Right lobe of liver (tissue), 6 donors: ENCODE data around the gene ZACN. TPM values are rescaled to one million over a fixed set of nuclear protein-coding genes. Genes with fewer than 3 reads are reported as not detected.

Experiments
- ATAC-seq, 4 donors: fragments of 200-7000 bp; cut with Tn5 transposase; one replicate each; pipeline ENCODE4 v1.9.1; 2020; ENCODE audit warnings: mild to moderate bottlenecking in 4 of 4, moderate library complexity in 4 of 4
- DNase-seq, 3 donors: peaks; one replicate each; pipeline ENCODE4 v3.0.0-alpha.2; 2020
- H3K27ac ChIP-seq, 3 donors: fragments of 200-600 bp; one replicate each; pipeline ENCODE4 v1.8.0; 2022
- H3K27me3 ChIP-seq, 2 donors: fragments of 200-600 bp; one replicate each; pipeline ENCODE4 v1.8.0; 2022
- H3K36me3 ChIP-seq, 4 donors: fragments of 200-600 bp; sonication (generic) in 1 of 4; one replicate each; pipeline versions ENCODE4 v1.5.1 to v1.8.0; 2017 to 2022; ENCODE audit warnings: control low read depth in 1 of 4
- H3K4me1 ChIP-seq, 4 donors: fragments of 200-600 bp; sonication (generic) in 1 of 4; one replicate each; pipeline versions ENCODE4 v1.5.1 to v1.8.0; 2017 to 2022; ENCODE audit warnings: control low read depth in 1 of 4
- H3K4me3 ChIP-seq, 3 donors: fragments of 200-600 bp; one replicate each; pipeline ENCODE4 v1.8.0; 2022
- H3K9me3 ChIP-seq, 4 donors: fragments of 200-600 bp; sonication (generic) in 1 of 4; one replicate each; pipeline versions ENCODE4 v1.5.1 to v1.8.0; 2017 to 2022; ENCODE audit warnings: control low read depth in 1 of 4
- POLR2A ChIP-seq: fragments of 450-650 bp; IDR thresholded peaks from one replicate; pipeline ENCODE4 v1.6.1; 2017; ENCODE audit warnings: antibody characterized with exemption, mild to moderate bottlenecking
- WGBS: methylation state at CpG from one replicate; pipeline ENCODE4 v1.1.6; 2018; ENCODE audit warnings: low coverage, low lambda C conversion rate; ENCODE audit not compliant: insufficient coverage; ENCODE audit errors: missing lambda C conversion rate; 5-methylcytosine and 5-hydroxymethylcytosine counted together
- intact Hi-C, 2 donors: fragments of 100-400 bp; cut with DNase I; formaldehyde crosslinking; loops; one replicate each; pipeline versions ENCODE4 v1.11.2 to v1.14.1; 2022
- total RNA-seq, 6 experiments: library from RNA; depleted of rRNA in 2 of 6; stranded (reverse); fragments of >200 nt in 2 of 6; fragmentation: NEBNext Ultra II Directional in 3 of 6; extraction: Animal tissue kit (Norgen Biotek cat#: 25700) in 3 of 6; gene quantifications; one replicate each; pipeline versions ENCODE4 v1.1.0 to v1.2.4, GENCODE V29; 2016 to 2023
- TF ChIP-seq, protein P1 (sequence below), 4 donors: fragments of 200-600 bp in 3 of 4; fragments of 450-650 bp in 1 of 4; IDR thresholded peaks; one replicate each; pipeline versions ENCODE4 v1.5.1 to v1.8.0; 2016 to 2022; ENCODE audit warnings: antibody characterized with exemption in 4 of 4, mild to moderate bottlenecking in 2 of 4
- donor health status: DM: no; HTN: yes; CAD: no.
- donor health status: DM: no; HTN: no; CAD: no.
- donor health status: DM: no; HTN: no; CAD: no.
- donor health status: DM: no; HTN: yes; CAD: no.
- donor health status: DM: no; HTN: yes; CAD: no.

ZACN gene
- total RNA-seq, 6 experiments from 2014 or later = not detected

- Histone ChIP-seq H3K27ac (no peak overlapping the region), H3K27me3 (no peaks in the 10 kb centered on the region), H3K36me3 (peaks cover 0 to 60% (median 23%) of the 10 kb centered on the region in 4 donors), H3K9me3 (no peaks in the 10 kb centered on the region), H3K4me3 (no peak overlapping the region), H3K4me1 (no peaks in the 10 kb centered on the region)
- ATAC-seq = no peak
- no peak for DNase-seq
- intact Hi-C loops = loop anchor here in 1 of 2 donors (5.0 kb wide), 1 partner anchor 52 kb away; the partner anchor contains the start of gene FOXJ1
- no CpG with 5 or more reads among the region's 17 CpGs for WGBS
- TF ChIP-seq POLR2A = no peak
- TF ChIP-seq, protein P1, sequence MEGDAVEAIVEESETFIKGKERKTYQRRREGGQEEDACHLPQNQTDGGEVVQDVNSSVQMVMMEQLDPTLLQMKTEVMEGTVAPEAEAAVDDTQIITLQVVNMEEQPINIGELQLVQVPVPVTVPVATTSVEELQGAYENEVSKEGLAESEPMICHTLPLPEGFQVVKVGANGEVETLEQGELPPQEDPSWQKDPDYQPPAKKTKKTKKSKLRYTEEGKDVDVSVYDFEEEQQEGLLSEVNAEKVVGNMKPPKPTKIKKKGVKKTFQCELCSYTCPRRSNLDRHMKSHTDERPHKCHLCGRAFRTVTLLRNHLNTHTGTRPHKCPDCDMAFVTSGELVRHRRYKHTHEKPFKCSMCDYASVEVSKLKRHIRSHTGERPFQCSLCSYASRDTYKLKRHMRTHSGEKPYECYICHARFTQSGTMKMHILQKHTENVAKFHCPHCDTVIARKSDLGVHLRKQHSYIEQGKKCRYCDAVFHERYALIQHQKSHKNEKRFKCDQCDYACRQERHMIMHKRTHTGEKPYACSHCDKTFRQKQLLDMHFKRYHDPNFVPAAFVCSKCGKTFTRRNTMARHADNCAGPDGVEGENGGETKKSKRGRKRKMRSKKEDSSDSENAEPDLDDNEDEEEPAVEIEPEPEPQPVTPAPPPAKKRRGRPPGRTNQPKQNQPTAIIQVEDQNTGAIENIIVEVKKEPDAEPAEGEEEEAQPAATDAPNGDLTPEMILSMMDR (IDR thresholded peaks at IDR 0.05) = no peak
These were observed 11.6 kb downstream of the ZACN start for GRCh38 chr17:76090517-76091129.

- peaks cover 0 to 61% (median 26%) of the 10 kb centered on the region in 4 donors for H3K36me3 ChIP-seq
- no peak for TF ChIP-seq POLR2A
- TF ChIP-seq, protein P1 (IDR thresholded peaks at IDR 0.05) = no peak
- H3K9me3 ChIP-seq = no peaks in the 10 kb centered on the region
- H3K4me1 ChIP-seq = no peaks in the 10 kb centered on the region
- WGBS = 72% methylated on average over 17 of the region's 23 CpGs
- ATAC-seq (no peak), DNase-seq (peak in 1 of 3 donors; percentile 46)
- no peaks in the 10 kb centered on the region for H3K27me3 ChIP-seq
- H3K27ac ChIP-seq = no peak overlapping the region
- intact Hi-C loops = loop anchor here in 1 of 2 donors (5.0 kb wide), 1 partner anchor 51 kb away; the partner anchor contains the start of gene FOXJ1
- H3K4me3 ChIP-seq = no peak overlapping the region
These were observed 12.7 kb downstream of the ZACN start for GRCh38 chr17:76091526-76092286.

DNA sequence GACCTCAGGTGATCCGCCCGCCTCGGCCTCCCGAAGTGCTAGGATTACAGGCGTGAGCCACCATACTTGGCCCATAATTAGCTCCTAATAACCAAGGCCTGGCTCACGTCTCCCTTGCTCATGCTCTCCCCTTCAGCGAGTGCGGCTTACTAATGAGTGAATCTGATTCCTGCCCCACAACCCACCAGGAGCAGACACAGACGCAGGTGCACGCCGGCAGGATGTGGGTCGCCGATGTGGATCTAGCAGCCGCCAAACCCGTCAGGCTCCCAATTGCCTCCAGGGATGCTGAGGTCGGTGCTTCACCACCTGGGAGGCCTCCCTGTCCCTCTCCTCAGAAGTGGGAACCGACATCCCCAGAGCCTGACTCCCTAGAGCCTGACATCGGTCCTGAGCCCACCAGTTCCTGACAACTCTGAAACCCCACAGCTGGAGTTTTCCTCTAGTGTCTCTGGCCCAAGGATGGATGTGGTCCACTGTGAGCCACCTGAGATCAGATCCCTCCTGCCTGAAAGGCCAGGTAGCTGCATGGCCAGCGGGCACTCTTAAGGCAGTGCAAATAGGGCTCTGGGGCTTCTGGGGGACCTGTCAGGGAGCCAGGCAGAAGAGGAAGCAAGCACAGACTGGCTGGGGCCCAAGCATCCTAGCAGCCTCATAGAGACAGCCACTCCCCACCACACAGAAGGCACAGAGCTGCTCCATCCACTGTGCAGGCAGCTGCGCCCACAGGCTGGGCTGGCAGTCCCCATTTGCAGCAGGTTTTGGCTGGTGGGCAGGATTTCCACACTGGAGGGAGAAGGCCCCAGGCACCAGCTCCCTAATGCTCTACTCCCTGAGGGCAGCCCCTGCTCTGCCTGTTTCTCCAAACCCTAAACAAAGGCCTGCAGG lies 13.8 kb downstream of the ZACN start:
- ATAC-seq (no peak), DNase-seq (no peak)
- Histone ChIP-seq H3K9me3 (no peaks in the 10 kb centered on the region), H3K27ac (no peak overlapping the region), H3K36me3 (peaks cover 0 to 66% (median 27%) of the 10 kb centered on the region in 4 donors), H3K4me1 (no peaks in the 10 kb centered on the region), H3K4me3 (no peak overlapping the region), H3K27me3 (no peaks in the 10 kb centered on the region)
- TF ChIP-seq POLR2A = no peak
- TF ChIP-seq, protein P1 (IDR thresholded peaks at IDR 0.05) = no peak
- intact Hi-C loops = loop anchor here in 1 of 2 donors (5.0 kb wide), 1 partner anchor 50 kb away; the partner anchor contains the start of gene FOXJ1
- 94% methylated on average over 7 of the region's 20 CpGs for WGBS

DNA sequence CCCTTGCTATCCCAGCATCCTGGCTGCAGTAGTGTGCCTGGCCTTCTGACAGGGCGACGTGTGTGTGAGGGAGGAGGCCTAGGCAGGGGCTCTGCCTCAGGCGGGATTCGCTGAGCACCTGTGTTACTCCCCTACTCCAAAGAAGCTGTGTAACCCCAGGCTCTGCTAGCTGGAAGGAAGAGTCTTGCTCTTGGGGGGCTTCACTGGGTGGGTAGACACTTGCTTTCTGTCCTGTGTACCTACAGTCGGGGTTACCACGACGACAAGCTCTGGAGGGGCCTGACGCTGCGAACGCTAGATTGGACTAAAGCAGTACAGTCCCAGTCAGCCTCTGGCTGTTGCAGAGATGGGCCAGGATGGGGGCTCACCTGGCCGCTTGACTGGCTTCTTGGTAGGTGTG lies 15.1 kb downstream of the ZACN start:
- Histone ChIP-seq H3K27me3 (no peaks in the 10 kb centered on the region), H3K27ac (no peak overlapping the region), H3K4me1 (no peaks in the 10 kb centered on the region), H3K36me3 (peaks cover 0 to 57% (median 23%) of the 10 kb centered on the region in 4 donors), H3K4me3 (no peak overlapping the region), H3K9me3 (no peaks in the 10 kb centered on the region)
- intact Hi-C loops = loop anchor here in 1 of 2 donors (5.0 kb wide), 1 partner anchor 48 kb away; the partner anchor contains the start of gene FOXJ1
- no peak for DNase-seq
- 70% methylated on average over 4 of the region's 11 CpGs for WGBS
- ATAC-seq = no peak
- TF ChIP-seq, protein P1 (IDR thresholded peaks at IDR 0.05) = no peak
- no peak for TF ChIP-seq POLR2A
